Thyroid gland (tissue), 4 donors: ENCODE data around the gene SNED1. TPM values are rescaled to one million over a fixed set of nuclear protein-coding genes. Genes with fewer than 3 reads are reported as not detected.

ENCODE experiments used
- DNase-seq, 2 donors: peaks; one replicate each; pipeline ENCODE4 v3.0.0-alpha.2; 2019
- H3K27ac ChIP-seq, 3 donors: fragments of 200-600 bp; sonication (generic); 1 replicate in 2 of 3; 2 replicates in 1 of 3; pipeline ENCODE4 v1.5.1; 2016 to 2019; ENCODE audit warnings: mild to moderate bottlenecking in 1 of 3, moderate library complexity in 1 of 3
- H3K27me3 ChIP-seq: fragments of 200-600 bp; sonication (generic); one replicate; pipeline ENCODE4 v1.5.1; 2019
- H3K36me3 ChIP-seq, 2 donors: fragments of 200-600 bp; sonication (generic); one replicate each; pipeline ENCODE4 v1.5.1; 2016 to 2019
- H3K4me1 ChIP-seq, 2 donors: fragments of 200-600 bp; sonication (generic); one replicate each; pipeline ENCODE4 v1.5.1; 2017 to 2019
- H3K4me3 ChIP-seq, 3 donors: fragments of 200-600 bp; sonication (generic); replicated peaks in 1 of 3; 1 replicate in 2 of 3; 2 replicates in 1 of 3; pipeline ENCODE4 v1.5.1; 2016; ENCODE audit warnings: mild to moderate bottlenecking in 1 of 3
- H3K9me3 ChIP-seq: fragments of 200-600 bp; sonication (generic); one replicate; pipeline ENCODE4 v1.5.1; 2017
- CTCF ChIP-seq, 6 experiments: fragments of 200-600 bp in 3 of 6; fragments of 450-650 bp in 3 of 6; sonication (generic) in 3 of 6; IDR thresholded peaks; one replicate each; pipeline ENCODE4 v1.5.1; 2016 to 2019; ENCODE audit warnings: antibody characterized with exemption in 6 of 6, mild to moderate bottlenecking in 2 of 6, inconsistent platforms in 1 of 6, moderate library complexity in 1 of 6
- POLR2A ChIP-seq, 2 donors: fragments of 450-650 bp; IDR thresholded peaks; one replicate each; pipeline ENCODE4 v1.6.1; 2017; ENCODE audit warnings: antibody characterized with exemption in 2 of 2, mild to moderate bottlenecking in 2 of 2, moderate library complexity in 1 of 2
- WGBS, 2 donors: methylation state at CpG; one replicate each; pipeline ENCODE4 v1.1.5; 2017; 5-methylcytosine and 5-hydroxymethylcytosine counted together
- intact Hi-C: fragments of 100-400 bp; cut with DNase I; formaldehyde crosslinking; loops from one replicate; pipeline ENCODE4 v1.15.1; 2023
- total RNA-seq, 4 donors: library from RNA; depleted of rRNA; stranded (reverse); fragments of >200 nt; gene quantifications; one replicate each; pipeline ENCODE4 v1.2.3, GENCODE V29; 2016

Gene SNED1
- total RNA-seq, 4 donors from 2014 or later, result 47.7 to 122 (median 68.7) TPM

- Histone ChIP-seq H3K4me3 (no peak overlapping the region), H3K9me3 (no peaks in the 10 kb centered on the region), H3K27me3 (no peaks in the 10 kb centered on the region), H3K4me1 (no peaks in the 10 kb centered on the region), H3K36me3 (peaks cover 0 to 16% of the 10 kb centered on the region in 2 donors), H3K27ac (no peak overlapping the region)
- DNase-seq, result no peak
- 98 to 100% methylated on average over 9 to 10 of the region's 10 CpGs for WGBS, 2 donors
- no peak for TF ChIP-seq CTCF (IDR thresholded peaks at IDR 0.05)
- intact Hi-C loops, result no loop called here
Observed at GRCh38 chr2:241020201-241020600, 21.8 kb downstream of the SNED1 start.

GRCh38 chr2:241020629-241021190, 22.3 kb downstream of the SNED1 start:
- H3K36me3 ChIP-seq, result peaks cover 0 to 16% of the 10 kb centered on the region in 2 donors
- no peak for DNase-seq
- no peaks in the 10 kb centered on the region for H3K9me3 ChIP-seq
- H3K27ac ChIP-seq, result no peak overlapping the region
- WGBS, 2 donors, result 88 to 92% methylated on average over 8 of the region's 8 CpGs
- TF ChIP-seq CTCF (IDR thresholded peaks at IDR 0.05), result no peak
- no peak for TF ChIP-seq POLR2A (IDR thresholded peaks at IDR 0.05)
- H3K27me3 ChIP-seq, result no peaks in the 10 kb centered on the region
- no peaks in the 10 kb centered on the region for H3K4me1 ChIP-seq
- intact Hi-C loops, result no loop called here
- no peak overlapping the region for H3K4me3 ChIP-seq

GRCh38 chr2:241025639-241026038, 27.2 kb downstream of the SNED1 start:
- TF ChIP-seq CTCF (IDR thresholded peaks at IDR 0.05) (no peak), POLR2A (IDR thresholded peaks at IDR 0.05) (no peak)
- Histone ChIP-seq H3K36me3 (peaks cover 0 to 2% of the 10 kb centered on the region in 2 donors), H3K27ac (no peak overlapping the region), H3K9me3 (no peaks in the 10 kb centered on the region), H3K4me3 (no peak overlapping the region), H3K27me3 (no peaks in the 10 kb centered on the region), H3K4me1 (no peaks in the 10 kb centered on the region)
- DNase-seq, result no peak
- intact Hi-C loops, result no loop called here
- WGBS, 2 donors, result 64 to 67% methylated on average over 1 of the region's 1 CpG

GRCh38 chr2:241029599-241030332, 31.3 kb downstream of the SNED1 start:
- no peak for DNase-seq

More at GRCh38 chr2:241029599-241030332, 31.3 kb downstream of the SNED1 start:
- peaks cover 22 to 33% of the 10 kb centered on the region in 2 donors for H3K36me3 ChIP-seq
- no peaks in the 10 kb centered on the region for H3K27me3 ChIP-seq
- no peak for TF ChIP-seq CTCF (IDR thresholded peaks at IDR 0.05)
- no peak for TF ChIP-seq POLR2A (IDR thresholded peaks at IDR 0.05)
- no peak overlapping the region for H3K27ac ChIP-seq
- intact Hi-C loops, result no loop called here
- H3K4me3 ChIP-seq, result no peak overlapping the region
- H3K4me1 ChIP-seq, result no peaks in the 10 kb centered on the region
- WGBS, 2 donors, result 92 to 95% methylated on average over 7 to 13 of the region's 17 CpGs
- no peaks in the 10 kb centered on the region for H3K9me3 ChIP-seq
